K562 (cell line): Measurements from ENCODE around the gene SMAD7. TPM values are rescaled to one million over a fixed set of nuclear protein-coding genes. Genes with fewer than 3 reads are reported as not detected.

Experiments
- ATAC-seq: fragments of 200-7000 bp; cut with Tn5 transposase; 3 replicates; pipeline ENCODE4 v1.9.1; 2020; ENCODE audit warnings: moderate library complexity
- BruUV-seq: library from RNA; stranded (reverse); fragments of 400-500 nt; replicated peaks from 2 replicates; lab custom pipeline; 2021; lab: Mats Ljungman, UMichigan
- CTCF ChIA-PET: fragments of 300-600 bp; formaldehyde crosslinking; extraction: SDS; loops from one replicate; lab custom pipeline; 2021; ENCODE audit warnings: low intra/inter-chr PET ratio; lab: Yijun Ruan, JAX
- POLR2A ChIA-PET: fragments of 300-600, 350-650 bp; sonication (Branson Sonifier 250); formaldehyde crosslinking; extraction: SDS; loops from one replicate; lab custom pipeline; 2021; ENCODE audit warnings: antibody characterized with exemption, inconsistent platforms; lab: Yijun Ruan, JAX
- DNase-seq, 4 experiments: peaks; one replicate each; pipeline versions ENCODE4 v3.0.0 to v3.0.0-alpha.2; 2011 to 2018; ENCODE audit warnings: low spot score in 3 of 4, mixed read lengths in 3 of 4; ENCODE audit errors: extremely low read depth in 1 of 4
- FAIRE-seq: peaks from 2 replicates; lab custom pipeline; 2011; peaks lifted over from hg19 to GRCh38; lab: Jason Lieb, UNC
- H2AFZ ChIP-seq: 2 replicates; pipeline ENCODE4 v1.6.0; 2011; ENCODE audit warnings: low read depth, low read length, control low read depth, inconsistent platforms
- H3K27ac ChIP-seq: fragments of 200-600 bp; 3 replicates; pipeline ENCODE4 v1.8.0; 2011; ENCODE audit warnings: low read depth, mild to moderate bottlenecking, control low read depth, inconsistent platforms, low read length, moderate library complexity, mixed read lengths; ENCODE audit errors: extremely low read depth
- H3K27me3 ChIP-seq, 2 experiments: fragments of 300-600 bp in 1 of 2; 2 replicates in 1 of 2; 3 replicates in 1 of 2; pipeline versions ENCODE4 v1.6.0 to v1.8.0; 2011; ENCODE audit warnings: inconsistent platforms in 2 of 2, low read length in 2 of 2, mild to moderate bottlenecking in 1 of 2, mixed read lengths in 1 of 2, moderate library complexity in 1 of 2; ENCODE audit not compliant: control insufficient read depth in 2 of 2, insufficient read depth in 2 of 2
- H3K36me3 ChIP-seq: fragments of 300-600 bp; 3 replicates; pipeline ENCODE4 v1.8.0; 2011; ENCODE audit warnings: mild to moderate bottlenecking, low read length, inconsistent platforms; ENCODE audit not compliant: control insufficient read depth, insufficient read depth
- H3K4me1 ChIP-seq, 2 experiments: fragments of 200-600 bp in 1 of 2; replicated peaks in 1 of 2; 2 replicates in 1 of 2; 3 replicates in 1 of 2; pipeline versions ENCODE4 v1.5.1 to v1.8.0; 2011; ENCODE audit warnings: inconsistent platforms in 2 of 2, low read length in 2 of 2, mild to moderate bottlenecking in 1 of 2, mixed read lengths in 1 of 2, moderate library complexity in 1 of 2; ENCODE audit not compliant: control insufficient read depth in 2 of 2, insufficient read depth in 2 of 2
- H3K4me2 ChIP-seq: 2 replicates; pipeline ENCODE4 v1.6.1; 2011; ENCODE audit warnings: low read length, control low read depth, inconsistent platforms, mixed read lengths; ENCODE audit not compliant: insufficient read depth
- H3K4me3 ChIP-seq: fragments of 200-600 bp; sonication (generic), shearing (Covaris generic); 2 replicates; pipeline ENCODE4 v1.5.1; 2016; ENCODE audit warnings: control low read depth, inconsistent platforms
- H3K79me2 ChIP-seq: fragments of 200-600 bp; 3 replicates; pipeline ENCODE4 v1.8.0; 2011; ENCODE audit warnings: low read length, inconsistent platforms; ENCODE audit not compliant: control insufficient read depth, insufficient read depth
- H3K9ac ChIP-seq, 2 experiments: 2 replicates each; pipeline versions ENCODE4 v1.6.0 to v1.6.1; 2011; ENCODE audit warnings: low read depth in 2 of 2, low read length in 2 of 2, control low read depth in 1 of 2, inconsistent platforms in 1 of 2, mild to moderate bottlenecking in 1 of 2, mixed read lengths in 1 of 2; ENCODE audit not compliant: insufficient read depth in 1 of 2
- H3K9me1 ChIP-seq: one replicate; pipeline ENCODE4 v1.6.0; 2011; ENCODE audit warnings: inconsistent platforms, mild to moderate bottlenecking, low read length, moderate library complexity; ENCODE audit not compliant: control insufficient read depth, insufficient read depth
- H3K9me3 ChIP-seq: replicated peaks from 2 replicates; pipeline ENCODE4 v1.5.1; 2011; ENCODE audit warnings: low read depth, low read length, inconsistent platforms; ENCODE audit not compliant: control insufficient read depth, insufficient read depth
- H4K20me1 ChIP-seq: replicated peaks from 2 replicates; pipeline ENCODE4 v1.6.1; 2011; ENCODE audit warnings: low read length, inconsistent platforms, mixed read lengths; ENCODE audit not compliant: control insufficient read depth, insufficient read depth
- HDAC3 ChIP-seq: fragments of 450-650 bp; IDR thresholded peaks from 2 replicates; pipeline ENCODE4 v1.6.1; 2018; ENCODE audit warnings: borderline replicate concordance, mild to moderate bottlenecking, moderate library complexity; ENCODE audit not compliant: partially characterized antibody
- MEIS2 ChIP-seq: fragments of 450-650 bp; IDR thresholded peaks from 2 replicates; pipeline ENCODE4 v1.6.1; 2014; ENCODE audit warnings: mild to moderate bottlenecking; ENCODE audit not compliant: partially characterized antibody
- NR2F6 ChIP-seq: fragments of 450-650 bp; formaldehyde crosslinking; IDR thresholded peaks from 2 replicates; pipeline ENCODE4 v1.4.0; 2020; ENCODE audit warnings: mild to moderate bottlenecking
- PKNOX1 ChIP-seq: fragments of 450-650 bp; IDR thresholded peaks from 2 replicates; pipeline ENCODE4 v1.6.1; 2016
- WGBS: fragments of 100-300 bp; shearing (Covaris generic); methylation state at CpG from one replicate; pipeline ENCODE4 v1.1.6; 2016; ENCODE audit warnings: low coverage, mixed read lengths; ENCODE audit not compliant: insufficient coverage; ENCODE audit errors: missing lambda C conversion rate; 5-methylcytosine and 5-hydroxymethylcytosine counted together
- in situ Hi-C: fragments of 300-500 bp; cut with MboI; formaldehyde crosslinking; loops from 4 replicates; pipeline ENCODE4 v1.15.0; 2018; ENCODE audit warnings: inconsistent platforms, mixed read lengths
- intact Hi-C: fragments of 100-400 bp; cut with micrococcal nuclease; formaldehyde crosslinking; loops from 2 replicates; pipeline ENCODE4 v1.14.2; 2022
- polyA plus RNA-seq, 8 experiments: library from polyadenylated mRNA; depleted of rRNA in 4 of 8; stranded (reverse) in 5 of 8; unstranded in 3 of 8; fragments of >200 nt; fragmentation: Nextera tagmentation in 2 of 8; fragmentation: Illumina TruSeq in 1 of 8; extraction: Ambion mirVana in 2 of 8; extraction: Trizol in 1 of 8; gene quantifications; 2 replicates each; pipeline versions ENCODE4 v1.2.1 to v1.2.3, GENCODE V29; 2011 to 2014; ENCODE audit warnings: inconsistent platforms in 1 of 8, missing spikeins in 1 of 8
- total RNA-seq, 7 experiments: library from RNA; depleted of rRNA in 6 of 7; stranded (reverse); fragments of >200 nt in 6 of 7; fragmentation: Illumina TruSeq in 2 of 7; extraction: Trizol in 2 of 7; gene quantifications; 2 replicates each; pipeline versions ENCODE4 v1.2.1 to v1.2.3, GENCODE V29; 2011 to 2021; ENCODE audit warnings: low replicate concordance in 1 of 7
- TF ChIP-seq, protein P1 (sequence below): fragments of 450-650 bp; IDR thresholded peaks from 2 replicates; pipeline ENCODE4 v1.6.1; 2017; ENCODE audit warnings: antibody characterized with exemption, mild to moderate bottlenecking

Gene SMAD7
- total and polyA plus RNA-seq, 9 of the 15 experiments (the other 6 are each of a cell fraction or from before 2014, with no cell fraction given), result 0.13 to 3.0 (median 1.6) TPM

GRCh38 chr18:48930926-48931325 is 19.8 kb downstream of the SMAD7 start:
- WGBS, result 62% methylated on average over 3 of the region's 3 CpGs
- POLR2A ChIA-PET, result no interaction called here
- no peaks in the 10 kb centered on the region for H3K79me2 ChIP-seq

More at GRCh38 chr18:48930926-48931325, 19.8 kb downstream of the SMAD7 start:
- Histone ChIP-seq H3K27me3 (no peaks in the 10 kb centered on the region), H3K4me2 (no peak overlapping the region), H3K4me3 (no peak overlapping the region), H3K9me1 (no peaks in the 10 kb centered on the region), H2AFZ (no peak overlapping the region), H4K20me1 (no peaks in the 10 kb centered on the region), H3K27ac (no peak overlapping the region), H3K4me1 (peaks cover 41 to 63% of the 10 kb centered on the region in 2 experiments), H3K36me3 (no peaks in the 10 kb centered on the region), H3K9me3 (no peaks in the 10 kb centered on the region), H3K9ac (no peak overlapping the region)
- DNase-seq (no peak), FAIRE-seq (peak; percentile 66), ATAC-seq (no peak)
- CTCF ChIA-PET, result no interaction called here
- in situ Hi-C loops, result no loop called here
- no TSS peak for BruUV-seq
- TF ChIP-seq, protein P1, sequence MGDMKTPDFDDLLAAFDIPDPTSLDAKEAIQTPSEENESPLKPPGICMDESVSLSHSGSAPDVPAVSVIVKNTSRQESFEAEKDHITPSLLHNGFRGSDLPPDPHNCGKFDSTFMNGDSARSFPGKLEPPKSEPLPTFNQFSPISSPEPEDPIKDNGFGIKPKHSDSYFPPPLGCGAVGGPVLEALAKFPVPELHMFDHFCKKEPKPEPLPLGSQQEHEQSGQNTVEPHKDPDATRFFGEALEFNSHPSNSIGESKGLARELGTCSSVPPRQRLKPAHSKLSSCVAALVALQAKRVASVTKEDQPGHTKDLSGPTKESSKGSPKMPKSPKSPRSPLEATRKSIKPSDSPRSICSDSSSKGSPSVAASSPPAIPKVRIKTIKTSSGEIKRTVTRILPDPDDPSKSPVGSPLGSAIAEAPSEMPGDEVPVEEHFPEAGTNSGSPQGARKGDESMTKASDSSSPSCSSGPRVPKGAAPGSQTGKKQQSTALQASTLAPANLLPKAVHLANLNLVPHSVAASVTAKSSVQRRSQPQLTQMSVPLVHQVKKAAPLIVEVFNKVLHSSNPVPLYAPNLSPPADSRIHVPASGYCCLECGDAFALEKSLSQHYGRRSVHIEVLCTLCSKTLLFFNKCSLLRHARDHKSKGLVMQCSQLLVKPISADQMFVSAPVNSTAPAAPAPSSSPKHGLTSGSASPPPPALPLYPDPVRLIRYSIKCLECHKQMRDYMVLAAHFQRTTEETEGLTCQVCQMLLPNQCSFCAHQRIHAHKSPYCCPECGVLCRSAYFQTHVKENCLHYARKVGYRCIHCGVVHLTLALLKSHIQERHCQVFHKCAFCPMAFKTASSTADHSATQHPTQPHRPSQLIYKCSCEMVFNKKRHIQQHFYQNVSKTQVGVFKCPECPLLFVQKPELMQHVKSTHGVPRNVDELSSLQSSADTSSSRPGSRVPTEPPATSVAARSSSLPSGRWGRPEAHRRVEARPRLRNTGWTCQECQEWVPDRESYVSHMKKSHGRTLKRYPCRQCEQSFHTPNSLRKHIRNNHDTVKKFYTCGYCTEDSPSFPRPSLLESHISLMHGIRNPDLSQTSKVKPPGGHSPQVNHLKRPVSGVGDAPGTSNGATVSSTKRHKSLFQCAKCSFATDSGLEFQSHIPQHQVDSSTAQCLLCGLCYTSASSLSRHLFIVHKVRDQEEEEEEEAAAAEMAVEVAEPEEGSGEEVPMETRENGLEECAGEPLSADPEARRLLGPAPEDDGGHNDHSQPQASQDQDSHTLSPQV, result no peak
- no peak for TF ChIP-seq NR2F6 (CRISPR knock-in tag)
- no peak for TF ChIP-seq HDAC3
- peak; percentile 22 for TF ChIP-seq MEIS2
- 0 out of 2 replicates have a peak, but pooled peaks have one; percentile 26 for TF ChIP-seq PKNOX1
- intact Hi-C loops, result no loop called here
